ENCODE measurements around the gene RPL27A.

GRCh38 chr11:8671193-8671612, 11.4 kb upstream of the RPL27A start:
- TF ChIP-seq EZH2 (IDR thresholded peaks at IDR 0.05) (no peak), CTCF (IDR thresholded peaks at IDR 0.05 in 2 of 3, conservative IDR thresholded peaks at IDR 0.05 in 1 of 3; ENCODE audit: borderline replicate concordance in 1 of 3, insufficient read depth in 1 of 3, low read depth in 2 of 3, low read length in 2 of 3) (no peak), ZNF274 (IDR thresholded peaks at IDR 0.05; ENCODE audit: low read depth, low read length) (no peak), POLR2A (IDR thresholded peaks at IDR 0.05; ENCODE audit: borderline replicate concordance, extremely low read depth, insufficient read depth, insufficient read length) (no peak), FOSL1 (IDR thresholded peaks at IDR 0.05; ENCODE audit: low read depth) (no peak), RAD21 (IDR thresholded peaks at IDR 0.05; ENCODE audit: low read depth) (no peak), POLR2AphosphoS5 (IDR thresholded peaks at IDR 0.05; ENCODE audit: low read depth, low read length) (no peak), SIN3A (IDR thresholded peaks at IDR 0.05; ENCODE audit: low read depth) (no peak)
